ENCODE results near the gene PLVAP. TPM values are rescaled to one million over a fixed set of nuclear protein-coding genes. Genes with fewer than 3 reads are reported as not detected.

The PLVAP gene
- total RNA-seq, 1 experiment from 2014 or later: not detected

DNA sequence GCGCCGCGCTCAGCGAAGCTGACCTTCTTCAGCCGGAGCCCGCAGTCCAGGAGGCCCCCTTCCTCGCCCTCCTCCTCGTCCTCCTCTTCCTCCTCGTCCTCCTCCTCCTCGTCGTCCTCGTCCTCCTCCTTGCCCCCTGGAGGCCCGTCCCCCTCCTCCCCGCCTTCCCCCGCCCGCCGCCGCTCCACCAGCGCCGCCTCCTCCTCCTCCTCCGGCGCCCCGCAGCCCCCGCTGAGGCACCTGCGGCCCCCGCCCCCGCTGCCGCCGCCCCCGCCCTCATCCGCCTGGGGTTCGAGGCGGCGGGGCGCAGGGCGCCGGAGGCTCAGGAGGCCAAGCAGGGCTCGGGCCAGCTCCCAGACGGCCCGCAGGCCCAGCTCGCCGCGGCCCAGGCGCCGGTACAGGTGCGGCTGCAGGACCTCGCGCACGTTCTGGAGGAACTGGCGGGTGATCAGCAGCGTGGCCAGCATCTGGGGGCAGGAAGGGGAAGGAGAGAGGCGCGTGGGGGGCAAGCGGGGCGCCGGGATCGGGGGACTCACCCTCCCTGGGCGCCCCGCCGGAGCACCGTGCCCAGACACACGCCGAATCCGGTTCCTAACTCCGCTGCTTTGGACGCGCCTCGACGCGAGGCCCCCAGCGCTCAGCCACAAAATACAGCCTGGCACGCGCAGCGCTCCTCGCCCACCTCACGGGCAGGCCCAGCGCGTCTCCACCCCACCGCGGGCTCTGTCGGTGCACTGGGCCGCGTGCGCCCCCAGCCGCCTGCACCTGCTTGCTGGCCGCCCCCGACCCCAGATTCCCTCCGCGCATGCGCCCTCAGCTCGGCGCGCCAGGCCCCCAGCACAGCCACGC, 48.4 kb downstream of the PLVAP start (continued):
- no peak for TF ChIP-seq AR (CRISPR knock-in tag; IDR thresholded peaks at IDR 0.05)
- TF ChIP-seq ETV6 (CRISPR knock-in tag; IDR thresholded peaks at IDR 0.05): peak; percentile 49; the same call in 1 of the 2 replicates
- TF ChIP-seq MYBL2 (CRISPR knock-in tag; IDR thresholded peaks at IDR 0.05): peak; percentile 36; the same call in 1 of the 2 replicates
- TF ChIP-seq FOXK1 (CRISPR knock-in tag; IDR thresholded peaks at IDR 0.05): no peak; the same call in 1 of the 2 replicates
- no peak for TF ChIP-seq RELA (CRISPR knock-in tag; IDR thresholded peaks at IDR 0.05; ENCODE audit: borderline replicate concordance)
- TF ChIP-seq SP1 (CRISPR knock-in tag; conservative IDR thresholded peaks at IDR 0.05): peak; percentile 36; the same call in 1 of the 2 replicates
- TF ChIP-seq ZNF416 (CRISPR knock-in tag; IDR thresholded peaks at IDR 0.05): no peak
- TF ChIP-seq, protein P1, sequence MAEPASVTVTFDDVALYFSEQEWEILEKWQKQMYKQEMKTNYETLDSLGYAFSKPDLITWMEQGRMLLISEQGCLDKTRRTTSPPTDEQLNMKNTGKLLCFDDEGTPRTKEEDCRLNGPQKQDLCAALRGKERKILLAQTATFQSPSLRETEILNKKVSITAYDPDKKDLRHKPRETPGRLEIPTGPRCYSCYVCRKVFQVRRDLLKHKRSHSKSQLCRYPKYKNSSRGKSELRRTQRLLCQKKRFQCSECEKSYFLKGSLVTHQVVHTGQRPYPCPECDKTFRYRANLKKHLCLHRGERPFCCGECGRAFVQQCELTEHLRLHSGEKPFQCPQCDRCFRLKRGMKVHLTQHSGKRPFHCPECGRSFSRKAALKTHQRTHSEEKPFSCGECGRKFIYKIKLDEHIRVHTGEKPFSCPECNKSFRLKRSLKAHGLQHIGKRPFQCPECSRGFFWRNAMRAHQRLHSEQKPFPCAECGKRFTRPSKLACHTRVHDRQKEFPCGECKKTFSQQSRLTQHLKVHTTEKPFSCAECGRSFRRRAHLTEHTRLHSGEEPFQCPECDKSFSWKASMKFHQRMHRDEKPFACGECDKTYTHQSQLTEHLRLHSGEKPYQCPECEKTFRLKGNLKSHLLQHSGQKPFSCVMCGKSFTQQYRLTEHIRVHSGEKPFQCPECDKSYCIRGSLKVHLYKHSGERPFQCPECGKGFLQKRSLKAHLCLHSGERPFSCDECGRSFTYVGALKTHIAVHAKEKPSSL (CRISPR knock-in tag; conservative IDR thresholded peaks at IDR 0.05): no peak
- no peak for TF ChIP-seq ATF3 (CRISPR knock-in tag; conservative IDR thresholded peaks at IDR 0.05)
- TF ChIP-seq IRF2 (CRISPR knock-in tag; IDR thresholded peaks at IDR 0.05; ENCODE audit: borderline replicate concordance, low read depth): no peak; the same call in 1 of the 2 replicates
- TF ChIP-seq ZNF512 (CRISPR knock-in tag; IDR thresholded peaks at IDR 0.05; ENCODE audit: borderline replicate concordance): no peak
- no peak for TF ChIP-seq ZNF423 (CRISPR knock-in tag; IDR thresholded peaks at IDR 0.05)
- no peak for TF ChIP-seq NR1H2 (CRISPR knock-in tag; IDR thresholded peaks at IDR 0.05)
- TF ChIP-seq CREB1 (CRISPR knock-in tag; IDR thresholded peaks at IDR 0.05): peak; percentile 71; the same call in 1 of the 2 replicates
- TF ChIP-seq ATF2 (CRISPR knock-in tag; IDR thresholded peaks at IDR 0.05; ENCODE audit: borderline replicate concordance, low read depth): no peak
- TF ChIP-seq TEAD1 (CRISPR knock-in tag; IDR thresholded peaks at IDR 0.05): peak; percentile 73
- TF ChIP-seq, protein P2, sequence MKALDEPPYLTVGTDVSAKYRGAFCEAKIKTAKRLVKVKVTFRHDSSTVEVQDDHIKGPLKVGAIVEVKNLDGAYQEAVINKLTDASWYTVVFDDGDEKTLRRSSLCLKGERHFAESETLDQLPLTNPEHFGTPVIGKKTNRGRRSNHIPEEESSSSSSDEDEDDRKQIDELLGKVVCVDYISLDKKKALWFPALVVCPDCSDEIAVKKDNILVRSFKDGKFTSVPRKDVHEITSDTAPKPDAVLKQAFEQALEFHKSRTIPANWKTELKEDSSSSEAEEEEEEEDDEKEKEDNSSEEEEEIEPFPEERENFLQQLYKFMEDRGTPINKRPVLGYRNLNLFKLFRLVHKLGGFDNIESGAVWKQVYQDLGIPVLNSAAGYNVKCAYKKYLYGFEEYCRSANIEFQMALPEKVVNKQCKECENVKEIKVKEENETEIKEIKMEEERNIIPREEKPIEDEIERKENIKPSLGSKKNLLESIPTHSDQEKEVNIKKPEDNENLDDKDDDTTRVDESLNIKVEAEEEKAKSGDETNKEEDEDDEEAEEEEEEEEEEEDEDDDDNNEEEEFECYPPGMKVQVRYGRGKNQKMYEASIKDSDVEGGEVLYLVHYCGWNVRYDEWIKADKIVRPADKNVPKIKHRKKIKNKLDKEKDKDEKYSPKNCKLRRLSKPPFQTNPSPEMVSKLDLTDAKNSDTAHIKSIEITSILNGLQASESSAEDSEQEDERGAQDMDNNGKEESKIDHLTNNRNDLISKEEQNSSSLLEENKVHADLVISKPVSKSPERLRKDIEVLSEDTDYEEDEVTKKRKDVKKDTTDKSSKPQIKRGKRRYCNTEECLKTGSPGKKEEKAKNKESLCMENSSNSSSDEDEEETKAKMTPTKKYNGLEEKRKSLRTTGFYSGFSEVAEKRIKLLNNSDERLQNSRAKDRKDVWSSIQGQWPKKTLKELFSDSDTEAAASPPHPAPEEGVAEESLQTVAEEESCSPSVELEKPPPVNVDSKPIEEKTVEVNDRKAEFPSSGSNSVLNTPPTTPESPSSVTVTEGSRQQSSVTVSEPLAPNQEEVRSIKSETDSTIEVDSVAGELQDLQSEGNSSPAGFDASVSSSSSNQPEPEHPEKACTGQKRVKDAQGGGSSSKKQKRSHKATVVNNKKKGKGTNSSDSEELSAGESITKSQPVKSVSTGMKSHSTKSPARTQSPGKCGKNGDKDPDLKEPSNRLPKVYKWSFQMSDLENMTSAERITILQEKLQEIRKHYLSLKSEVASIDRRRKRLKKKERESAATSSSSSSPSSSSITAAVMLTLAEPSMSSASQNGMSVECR (CRISPR knock-in tag; IDR thresholded peaks at IDR 0.05; ENCODE audit: borderline replicate concordance): no peak; the same call in 1 of the 2 replicates
- peak; percentile 95 for TF ChIP-seq ZNF263 (CRISPR knock-in tag; IDR thresholded peaks at IDR 0.05; ENCODE audit: low read depth)
- TF ChIP-seq, protein P3, sequence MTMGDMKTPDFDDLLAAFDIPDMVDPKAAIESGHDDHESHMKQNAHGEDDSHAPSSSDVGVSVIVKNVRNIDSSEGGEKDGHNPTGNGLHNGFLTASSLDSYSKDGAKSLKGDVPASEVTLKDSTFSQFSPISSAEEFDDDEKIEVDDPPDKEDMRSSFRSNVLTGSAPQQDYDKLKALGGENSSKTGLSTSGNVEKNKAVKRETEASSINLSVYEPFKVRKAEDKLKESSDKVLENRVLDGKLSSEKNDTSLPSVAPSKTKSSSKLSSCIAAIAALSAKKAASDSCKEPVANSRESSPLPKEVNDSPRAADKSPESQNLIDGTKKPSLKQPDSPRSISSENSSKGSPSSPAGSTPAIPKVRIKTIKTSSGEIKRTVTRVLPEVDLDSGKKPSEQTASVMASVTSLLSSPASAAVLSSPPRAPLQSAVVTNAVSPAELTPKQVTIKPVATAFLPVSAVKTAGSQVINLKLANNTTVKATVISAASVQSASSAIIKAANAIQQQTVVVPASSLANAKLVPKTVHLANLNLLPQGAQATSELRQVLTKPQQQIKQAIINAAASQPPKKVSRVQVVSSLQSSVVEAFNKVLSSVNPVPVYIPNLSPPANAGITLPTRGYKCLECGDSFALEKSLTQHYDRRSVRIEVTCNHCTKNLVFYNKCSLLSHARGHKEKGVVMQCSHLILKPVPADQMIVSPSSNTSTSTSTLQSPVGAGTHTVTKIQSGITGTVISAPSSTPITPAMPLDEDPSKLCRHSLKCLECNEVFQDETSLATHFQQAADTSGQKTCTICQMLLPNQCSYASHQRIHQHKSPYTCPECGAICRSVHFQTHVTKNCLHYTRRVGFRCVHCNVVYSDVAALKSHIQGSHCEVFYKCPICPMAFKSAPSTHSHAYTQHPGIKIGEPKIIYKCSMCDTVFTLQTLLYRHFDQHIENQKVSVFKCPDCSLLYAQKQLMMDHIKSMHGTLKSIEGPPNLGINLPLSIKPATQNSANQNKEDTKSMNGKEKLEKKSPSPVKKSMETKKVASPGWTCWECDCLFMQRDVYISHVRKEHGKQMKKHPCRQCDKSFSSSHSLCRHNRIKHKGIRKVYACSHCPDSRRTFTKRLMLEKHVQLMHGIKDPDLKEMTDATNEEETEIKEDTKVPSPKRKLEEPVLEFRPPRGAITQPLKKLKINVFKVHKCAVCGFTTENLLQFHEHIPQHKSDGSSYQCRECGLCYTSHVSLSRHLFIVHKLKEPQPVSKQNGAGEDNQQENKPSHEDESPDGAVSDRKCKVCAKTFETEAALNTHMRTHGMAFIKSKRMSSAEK (CRISPR knock-in tag; IDR thresholded peaks at IDR 0.05; ENCODE audit: borderline replicate concordance): 0 out of 2 replicates have a peak, but pooled peaks have one; percentile 29
